Measurements from ENCODE around the gene UST. TPM values are rescaled to one million over a fixed set of nuclear protein-coding genes. Genes with fewer than 3 reads are reported as not detected.

Gene UST
- polyA plus RNA-seq, 1 donor from 2014 or later, result 7.5 TPM

DNA sequence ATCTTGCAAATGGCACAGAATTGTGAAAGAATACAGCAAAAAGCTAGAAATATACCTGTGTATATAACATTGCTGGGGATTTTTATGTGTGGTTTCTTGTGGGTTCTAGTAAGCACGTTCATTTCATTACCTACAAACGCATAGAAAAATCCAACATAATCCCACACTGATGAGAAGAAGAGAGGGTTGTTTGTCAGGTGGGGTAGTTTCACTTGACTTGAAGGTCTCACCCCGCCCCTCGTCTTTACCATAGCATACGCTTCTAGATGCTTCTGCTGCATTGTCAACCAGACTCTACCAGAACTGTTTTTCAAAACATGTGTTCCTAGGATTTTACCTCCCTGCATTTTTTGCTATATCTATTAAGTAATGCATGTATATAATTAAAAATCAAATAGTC, 286.6 kb downstream of the UST start:
- Histone ChIP-seq H3K9me3 (ENCODE audit: low read length) (no peaks in the 10 kb centered on the region), H3K27ac (ENCODE audit: low read length) (no peak overlapping the region), H3K79me2 (replicated peaks; ENCODE audit: insufficient read depth, low read length) (no peaks in the 10 kb centered on the region), H3K36me3 (ENCODE audit: insufficient read depth, low read length) (no peaks in the 10 kb centered on the region), H3K27me3 (ENCODE audit: insufficient read depth, low read depth, low read length) (no peaks in the 10 kb centered on the region), H3K4me3 (ENCODE audit: low read length) (no peak overlapping the region), H3F3A (ENCODE audit: insufficient read depth, low read length, poor library complexity, severe bottlenecking) (no peaks in the 10 kb centered on the region), H3K9ac (ENCODE audit: low read length) (no peak overlapping the region), H3K9me2 (ENCODE audit: insufficient read depth, low read length) (no peaks in the 10 kb centered on the region), H4K20me1 (ENCODE audit: insufficient read depth) (no peaks in the 10 kb centered on the region), H3K4me2 (ENCODE audit: low read length) (no peak overlapping the region), H2AFZ (ENCODE audit: low read depth, low read length) (no peak overlapping the region)
- no peak for TF ChIP-seq RAD21 (conservative IDR thresholded peaks at IDR 0.05)
- TF ChIP-seq TAF1 (IDR thresholded peaks at IDR 0.05; ENCODE audit: low read depth), result no peak
- TF ChIP-seq EP300 (conservative IDR thresholded peaks at IDR 0.05; ENCODE audit: poor library complexity, severe bottlenecking), result no peak
- no peak for TF ChIP-seq POLR2AphosphoS5 (IDR thresholded peaks at IDR 0.05)
- TF ChIP-seq MXI1 (conservative IDR thresholded peaks at IDR 0.05; ENCODE audit: poor library complexity, severe bottlenecking), result no peak
- TF ChIP-seq SMC3 (conservative IDR thresholded peaks at IDR 0.05; ENCODE audit: poor library complexity), result no peak
- TF ChIP-seq, protein P1, sequence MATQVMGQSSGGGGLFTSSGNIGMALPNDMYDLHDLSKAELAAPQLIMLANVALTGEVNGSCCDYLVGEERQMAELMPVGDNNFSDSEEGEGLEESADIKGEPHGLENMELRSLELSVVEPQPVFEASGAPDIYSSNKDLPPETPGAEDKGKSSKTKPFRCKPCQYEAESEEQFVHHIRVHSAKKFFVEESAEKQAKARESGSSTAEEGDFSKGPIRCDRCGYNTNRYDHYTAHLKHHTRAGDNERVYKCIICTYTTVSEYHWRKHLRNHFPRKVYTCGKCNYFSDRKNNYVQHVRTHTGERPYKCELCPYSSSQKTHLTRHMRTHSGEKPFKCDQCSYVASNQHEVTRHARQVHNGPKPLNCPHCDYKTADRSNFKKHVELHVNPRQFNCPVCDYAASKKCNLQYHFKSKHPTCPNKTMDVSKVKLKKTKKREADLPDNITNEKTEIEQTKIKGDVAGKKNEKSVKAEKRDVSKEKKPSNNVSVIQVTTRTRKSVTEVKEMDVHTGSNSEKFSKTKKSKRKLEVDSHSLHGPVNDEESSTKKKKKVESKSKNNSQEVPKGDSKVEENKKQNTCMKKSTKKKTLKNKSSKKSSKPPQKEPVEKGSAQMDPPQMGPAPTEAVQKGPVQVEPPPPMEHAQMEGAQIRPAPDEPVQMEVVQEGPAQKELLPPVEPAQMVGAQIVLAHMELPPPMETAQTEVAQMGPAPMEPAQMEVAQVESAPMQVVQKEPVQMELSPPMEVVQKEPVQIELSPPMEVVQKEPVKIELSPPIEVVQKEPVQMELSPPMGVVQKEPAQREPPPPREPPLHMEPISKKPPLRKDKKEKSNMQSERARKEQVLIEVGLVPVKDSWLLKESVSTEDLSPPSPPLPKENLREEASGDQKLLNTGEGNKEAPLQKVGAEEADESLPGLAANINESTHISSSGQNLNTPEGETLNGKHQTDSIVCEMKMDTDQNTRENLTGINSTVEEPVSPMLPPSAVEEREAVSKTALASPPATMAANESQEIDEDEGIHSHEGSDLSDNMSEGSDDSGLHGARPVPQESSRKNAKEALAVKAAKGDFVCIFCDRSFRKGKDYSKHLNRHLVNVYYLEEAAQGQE (IDR thresholded peaks at IDR 0.05; ENCODE audit: borderline replicate concordance), result no peak
- TF ChIP-seq, protein P2, sequence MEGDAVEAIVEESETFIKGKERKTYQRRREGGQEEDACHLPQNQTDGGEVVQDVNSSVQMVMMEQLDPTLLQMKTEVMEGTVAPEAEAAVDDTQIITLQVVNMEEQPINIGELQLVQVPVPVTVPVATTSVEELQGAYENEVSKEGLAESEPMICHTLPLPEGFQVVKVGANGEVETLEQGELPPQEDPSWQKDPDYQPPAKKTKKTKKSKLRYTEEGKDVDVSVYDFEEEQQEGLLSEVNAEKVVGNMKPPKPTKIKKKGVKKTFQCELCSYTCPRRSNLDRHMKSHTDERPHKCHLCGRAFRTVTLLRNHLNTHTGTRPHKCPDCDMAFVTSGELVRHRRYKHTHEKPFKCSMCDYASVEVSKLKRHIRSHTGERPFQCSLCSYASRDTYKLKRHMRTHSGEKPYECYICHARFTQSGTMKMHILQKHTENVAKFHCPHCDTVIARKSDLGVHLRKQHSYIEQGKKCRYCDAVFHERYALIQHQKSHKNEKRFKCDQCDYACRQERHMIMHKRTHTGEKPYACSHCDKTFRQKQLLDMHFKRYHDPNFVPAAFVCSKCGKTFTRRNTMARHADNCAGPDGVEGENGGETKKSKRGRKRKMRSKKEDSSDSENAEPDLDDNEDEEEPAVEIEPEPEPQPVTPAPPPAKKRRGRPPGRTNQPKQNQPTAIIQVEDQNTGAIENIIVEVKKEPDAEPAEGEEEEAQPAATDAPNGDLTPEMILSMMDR (IDR thresholded peaks at IDR 0.05; ENCODE audit: poor library complexity, severe bottlenecking), result no peak
- TF ChIP-seq EZH2 (IDR thresholded peaks at IDR 0.05; ENCODE audit: borderline replicate concordance, insufficient read depth, low read length, poor library complexity, severe bottlenecking), result no peak

DNA sequence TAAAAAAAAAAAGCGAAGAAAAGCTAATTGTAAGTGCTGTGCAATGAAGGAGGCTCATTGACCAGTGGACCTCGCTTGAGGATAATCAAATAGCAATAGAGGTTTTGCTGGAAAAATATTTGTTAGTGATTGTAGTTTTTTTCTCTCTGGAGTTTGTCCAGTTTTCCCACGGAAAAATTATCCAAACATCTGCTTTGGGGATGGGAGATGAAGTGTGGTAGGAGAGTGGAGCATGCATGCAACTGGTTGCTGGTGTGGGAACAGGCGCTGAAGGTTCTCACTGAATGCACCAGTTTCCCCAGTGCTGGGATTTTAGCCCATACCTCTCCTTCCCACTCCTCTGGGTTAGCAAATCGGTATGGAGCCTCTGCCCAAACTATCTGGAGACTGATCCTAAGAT, 288.9 kb downstream of the UST start:
- H3K9me2 ChIP-seq (ENCODE audit: insufficient read depth, low read length), result no peaks in the 10 kb centered on the region
- H3K79me2 ChIP-seq (replicated peaks; ENCODE audit: insufficient read depth, low read length), result no peaks in the 10 kb centered on the region
- H3K9ac ChIP-seq (ENCODE audit: low read length), result no peak overlapping the region
- H3K4me3 ChIP-seq (ENCODE audit: low read length), result no peak overlapping the region
- H3K4me2 ChIP-seq (ENCODE audit: low read length), result no peak overlapping the region
- no peaks in the 10 kb centered on the region for H3K36me3 ChIP-seq (ENCODE audit: insufficient read depth, low read length)
- H4K20me1 ChIP-seq (ENCODE audit: insufficient read depth), result no peaks in the 10 kb centered on the region
- no peaks in the 10 kb centered on the region for H3K9me3 ChIP-seq (ENCODE audit: low read length)
- H3K27ac ChIP-seq (ENCODE audit: low read length), result no peak overlapping the region
- H3F3A ChIP-seq (ENCODE audit: insufficient read depth, low read length, poor library complexity, severe bottlenecking), result no peaks in the 10 kb centered on the region
- no peak overlapping the region for H2AFZ ChIP-seq (ENCODE audit: low read depth, low read length)
- no peaks in the 10 kb centered on the region for H3K27me3 ChIP-seq (ENCODE audit: insufficient read depth, low read depth, low read length)
- TF ChIP-seq TAF1 (IDR thresholded peaks at IDR 0.05; ENCODE audit: low read depth) (no peak), POLR2AphosphoS5 (IDR thresholded peaks at IDR 0.05) (no peak), EP300 (conservative IDR thresholded peaks at IDR 0.05; ENCODE audit: poor library complexity, severe bottlenecking) (no peak), RAD21 (conservative IDR thresholded peaks at IDR 0.05) (no peak), SMC3 (conservative IDR thresholded peaks at IDR 0.05; ENCODE audit: poor library complexity) (no peak), EZH2 (IDR thresholded peaks at IDR 0.05; ENCODE audit: borderline replicate concordance, insufficient read depth, low read length, poor library complexity, severe bottlenecking) (no peak), MXI1 (conservative IDR thresholded peaks at IDR 0.05; ENCODE audit: poor library complexity, severe bottlenecking) (no peak)
- TF ChIP-seq, protein P2 (IDR thresholded peaks at IDR 0.05; ENCODE audit: poor library complexity, severe bottlenecking), result no peak
- TF ChIP-seq, protein P1 (IDR thresholded peaks at IDR 0.05; ENCODE audit: borderline replicate concordance), result no peak
